GM21390 (cell line): Measurements from ENCODE around the gene GNPAT.
A peak's percentile ranks its signal among the peaks of the same experiment; 100 is the strongest.
"Not testable (repeated sequence)": the region's sequence is repeated elsewhere in the genome, so short reads cannot be mapped to it uniquely, and the experiment has no call there.

Experiments used
- ATAC-seq: cut with Tn5 transposase; IDR thresholded peaks from one replicate; pipeline ENCODE4 v1.9.1; 2021; ENCODE audit not compliant: unreplicated experiment

The GNPAT gene

DNA sequence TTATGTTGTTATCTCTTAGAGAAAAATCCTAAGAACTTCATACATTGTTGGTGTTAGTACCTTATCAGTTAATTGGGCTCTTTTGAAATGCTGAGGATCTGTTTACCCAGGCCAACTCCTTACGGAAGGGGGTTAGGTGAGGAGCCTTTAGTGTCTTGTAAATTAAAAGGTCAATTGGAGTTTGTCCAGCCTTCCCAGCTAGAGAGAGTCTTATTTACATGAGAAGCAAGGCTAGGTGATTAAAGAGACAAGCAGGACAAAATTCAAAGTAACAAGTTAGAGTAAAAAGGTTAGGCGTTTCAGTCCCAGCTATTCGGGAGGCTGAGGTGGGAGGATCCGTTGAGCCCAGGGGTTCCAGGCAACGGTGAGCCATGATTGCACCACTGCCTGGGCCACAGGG, 28.7 kb upstream of the GNPAT start:
- not testable (repeated sequence) for ATAC-seq

- ATAC-seq = no peak
These were observed 27.0 kb upstream of the GNPAT start for GRCh38 chr1:231213831-231214573.

GRCh38 chr1:231214918-231215680, 25.9 kb upstream of the GNPAT start:
- no peak for ATAC-seq

DNA sequence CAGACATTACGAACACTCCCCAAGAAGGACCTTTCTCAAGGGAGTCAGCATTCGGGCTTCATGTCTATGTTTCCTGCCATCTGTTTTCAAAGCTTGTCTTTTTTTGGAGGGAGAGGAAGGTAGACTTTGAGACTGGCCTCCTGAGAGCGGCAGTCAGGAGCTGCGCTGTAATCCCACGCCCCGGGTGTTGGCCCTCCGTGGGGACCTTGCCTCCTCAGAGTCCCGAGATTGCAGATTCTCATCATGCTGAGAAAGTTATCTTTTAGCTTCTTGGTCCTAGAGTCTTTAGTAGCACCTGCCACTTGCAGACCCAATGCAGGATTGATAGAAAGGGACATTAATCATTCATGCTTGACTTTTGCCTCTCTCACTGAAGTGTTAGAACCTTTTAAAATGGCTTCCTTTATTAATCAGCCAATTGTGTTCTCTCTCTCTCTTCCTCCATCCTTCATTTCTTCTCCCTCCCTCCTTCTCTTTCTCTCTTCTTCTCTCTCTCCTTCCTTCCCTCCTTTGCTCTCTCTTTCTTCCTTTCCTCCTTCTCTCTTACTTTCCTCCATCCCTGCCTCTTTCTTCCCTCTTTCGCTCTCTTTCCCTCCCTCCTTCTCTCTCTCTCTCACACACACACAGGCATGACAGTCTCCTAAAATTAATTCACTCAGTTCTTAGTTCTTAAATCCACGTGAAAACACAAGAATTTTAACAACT, 25.2 kb upstream of the GNPAT start:
- no peak for ATAC-seq

GRCh38 chr1:231216498-231216897, 24.5 kb upstream of the GNPAT start:
- ATAC-seq = no peak

DNA sequence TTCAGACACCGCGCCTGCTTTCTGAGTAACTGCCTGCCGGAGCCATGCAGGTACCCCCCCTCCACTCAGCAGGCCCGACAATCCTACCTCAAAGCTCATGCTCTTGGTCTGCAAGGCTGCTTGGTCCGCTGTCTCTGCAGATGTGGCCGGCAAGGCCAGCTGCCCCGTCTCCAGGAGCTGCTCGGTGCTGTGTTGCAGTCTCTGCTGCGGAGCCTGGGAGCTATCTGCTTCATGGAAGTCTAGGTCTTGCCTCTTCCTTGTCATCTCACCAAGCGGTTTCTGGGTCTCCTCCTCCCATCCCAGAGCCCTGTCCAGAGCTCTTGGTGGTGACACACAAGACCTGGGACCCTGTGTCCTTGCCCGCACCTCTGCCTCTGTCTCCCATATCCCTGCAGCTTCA, 24.0 kb upstream of the GNPAT start:
- no peak for ATAC-seq

- no peak for ATAC-seq
These were observed 22.9 kb upstream of the GNPAT start for GRCh38 chr1:231218078-231218477.

GRCh38 chr1:231219422-231220401, 21.3 kb upstream of the GNPAT start:
- ATAC-seq = no peak

DNA sequence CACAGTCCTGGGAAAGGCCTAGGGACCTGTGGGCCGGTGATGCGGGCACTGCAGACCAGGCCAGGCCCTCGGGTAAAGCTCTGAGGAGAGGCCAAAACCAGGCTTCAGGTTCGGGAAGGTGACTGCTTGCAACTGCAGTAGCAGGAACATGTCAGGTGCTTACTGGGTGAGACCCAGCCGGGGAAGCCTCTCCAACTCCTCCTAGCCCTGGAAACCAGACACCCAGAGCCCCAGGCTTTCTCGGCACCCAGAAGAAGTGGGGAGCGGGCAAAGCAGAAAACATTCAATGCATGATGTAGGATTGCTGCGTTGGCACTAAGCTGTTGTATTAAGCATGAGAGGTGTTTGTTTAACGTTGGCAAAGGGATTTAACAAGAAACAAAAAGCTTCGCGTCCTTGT, 20.2 kb upstream of the GNPAT start:
- no peak for ATAC-seq

DNA sequence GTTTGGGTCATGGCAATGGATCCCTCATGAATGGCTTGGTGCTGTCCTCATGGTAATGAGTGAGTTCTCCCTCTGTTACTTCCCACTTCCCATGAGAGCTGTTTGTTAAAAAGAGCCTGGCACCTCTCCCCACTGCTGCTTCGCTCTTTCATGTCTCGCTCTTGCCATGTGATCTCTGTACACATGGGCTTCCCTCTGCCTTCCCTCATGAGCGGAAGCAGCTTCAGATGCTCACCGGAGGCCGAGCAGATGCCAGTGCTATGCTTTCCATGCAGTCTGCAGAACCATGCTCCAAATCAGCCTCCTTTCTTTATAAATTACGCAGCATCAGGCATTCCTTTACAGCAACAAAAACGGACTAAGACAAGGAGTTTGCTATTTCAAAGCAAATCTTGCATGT, 14.9 kb upstream of the GNPAT start:
- no peak for ATAC-seq

- no peak for ATAC-seq
These were observed 9.5 kb upstream of the GNPAT start for GRCh38 chr1:231231511-231231910.

DNA sequence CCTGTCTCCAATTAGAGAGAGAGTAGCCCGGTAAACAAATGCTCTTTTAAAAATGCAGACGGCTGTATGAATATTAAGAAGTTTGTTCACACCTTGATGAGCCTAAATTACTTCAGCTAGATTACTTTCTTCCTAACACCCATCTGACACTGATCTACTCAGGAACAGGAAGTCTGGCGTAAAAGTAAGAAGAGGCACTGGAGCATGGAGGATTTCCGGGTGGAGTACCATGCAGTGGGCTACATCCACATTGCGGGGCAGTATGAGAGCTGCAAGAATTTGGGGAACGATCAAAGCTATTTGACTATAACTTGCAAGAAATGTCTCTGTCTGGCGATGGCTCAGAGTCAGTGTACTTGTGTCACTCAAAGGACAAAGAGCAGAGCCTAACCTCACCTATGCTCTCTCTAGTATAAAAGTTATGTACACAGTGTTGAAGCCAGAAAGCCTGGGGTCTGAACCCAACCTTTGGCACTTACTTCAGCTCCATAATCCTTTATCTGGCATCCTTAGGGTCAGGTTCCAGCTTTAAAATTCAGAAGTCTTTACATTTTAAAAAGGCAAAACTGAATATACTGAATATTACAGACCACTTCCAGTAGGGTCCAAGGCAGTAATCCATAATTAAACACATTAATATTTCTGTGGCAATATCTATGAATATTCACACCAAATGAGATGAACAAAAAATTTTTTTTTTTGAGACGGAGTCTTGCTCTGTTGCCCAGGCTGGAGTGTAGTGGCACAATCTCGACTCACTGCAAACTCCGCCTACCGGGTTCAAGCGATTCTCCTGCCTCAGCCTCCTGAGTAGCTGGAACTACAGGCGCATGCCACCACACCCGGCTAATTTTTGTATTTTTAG, 7.9 kb upstream of the GNPAT start:
- peak; percentile 77 for ATAC-seq

DNA sequence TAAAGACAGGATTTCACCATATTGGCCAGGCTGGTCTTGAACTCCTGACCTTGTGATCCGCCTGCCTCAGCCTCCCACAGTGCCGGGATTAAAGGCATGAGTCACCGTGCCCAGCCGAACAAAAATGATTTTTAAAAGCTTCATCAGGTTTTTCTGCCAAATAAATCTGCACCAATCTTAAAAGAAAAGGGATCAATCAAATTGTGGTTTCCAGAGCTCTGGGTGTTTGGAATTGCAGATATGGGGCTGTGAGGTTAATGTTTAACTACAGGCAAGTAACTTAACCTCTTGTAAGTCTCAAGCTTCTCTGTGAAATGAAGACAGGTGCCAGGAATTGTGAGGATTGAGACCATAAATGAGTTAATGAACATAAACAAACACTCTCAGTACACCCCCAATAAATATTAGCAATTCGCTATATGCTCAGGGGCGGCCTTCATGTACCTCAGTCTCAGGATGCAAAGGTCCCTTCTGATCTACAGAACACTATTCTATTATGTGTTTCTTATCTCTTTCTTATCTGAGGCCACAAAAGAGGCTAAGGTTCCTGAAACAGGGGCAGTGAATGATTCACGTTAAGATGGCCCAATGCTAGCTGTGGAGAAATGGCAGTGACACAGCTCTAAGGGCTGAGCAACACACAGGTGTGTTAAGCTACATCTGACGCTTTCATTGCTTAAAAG, 7.1 kb upstream of the GNPAT start:
- no peak for ATAC-seq

- ATAC-seq = no peak
These were observed 6.5 kb upstream of the GNPAT start for GRCh38 chr1:231234506-231234905.

- no peak for ATAC-seq
These were observed 5.3 kb upstream of the GNPAT start for GRCh38 chr1:231235526-231236207.

DNA sequence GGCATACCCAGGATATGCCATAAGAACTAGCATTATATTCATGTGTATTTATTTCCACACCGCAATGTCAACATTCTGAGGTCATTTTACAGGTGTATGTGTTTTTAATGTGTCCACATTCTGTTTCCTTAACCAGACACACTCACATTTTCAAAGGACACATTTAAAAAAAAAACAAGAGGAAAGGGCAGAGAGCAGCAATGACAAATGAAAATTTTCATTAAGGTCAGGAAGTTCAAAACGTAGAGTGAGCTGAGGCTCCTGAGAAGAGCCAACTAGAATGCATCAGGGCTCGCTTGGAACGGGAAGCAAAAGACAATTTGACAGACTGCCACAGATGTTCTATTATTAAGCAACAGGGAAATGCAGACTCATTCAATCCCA, 4.8 kb upstream of the GNPAT start:
- ATAC-seq = no peak

- no peak for ATAC-seq
These were observed 4.1 kb upstream of the GNPAT start for GRCh38 chr1:231236938-231237337.

DNA sequence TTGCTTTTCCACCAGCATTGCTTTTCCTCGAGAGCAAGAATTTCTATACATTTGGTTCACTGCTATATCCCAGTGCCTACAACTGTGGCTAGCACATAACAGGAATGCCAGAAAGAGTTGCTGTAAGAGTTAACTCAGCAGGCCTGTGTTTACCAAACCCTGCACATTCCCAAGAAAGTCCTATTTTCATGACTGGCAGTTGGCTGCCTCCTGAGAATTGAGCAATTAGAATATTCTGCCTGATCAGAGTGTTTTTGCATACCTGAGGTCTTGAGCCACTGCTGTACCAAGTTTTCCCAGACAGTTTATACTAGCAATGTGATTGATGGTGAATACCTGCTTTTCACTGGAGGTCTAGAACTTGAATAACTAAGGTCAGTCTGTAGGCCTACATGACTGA, 2.7 kb upstream of the GNPAT start:
- ATAC-seq = no peak

- ATAC-seq = peak; percentile 3
These were observed 505 bp upstream of the GNPAT start for GRCh38 chr1:231240531-231240882.
